Stimulated activated CD8-positive, alpha-beta memory T cell treated with anti-CD3 and anti-CD28 coated beads, Interleukin-15, amount 100 ng/mL, for 1 hour (primary cell): ENCODE results near the gene TAS1R3.

Experiments used
- DNase-seq: peaks from one replicate; pipeline ENCODE4 v3.0.0-alpha.2; 2020; ENCODE audit warnings: low read depth

The TAS1R3 gene

DNA sequence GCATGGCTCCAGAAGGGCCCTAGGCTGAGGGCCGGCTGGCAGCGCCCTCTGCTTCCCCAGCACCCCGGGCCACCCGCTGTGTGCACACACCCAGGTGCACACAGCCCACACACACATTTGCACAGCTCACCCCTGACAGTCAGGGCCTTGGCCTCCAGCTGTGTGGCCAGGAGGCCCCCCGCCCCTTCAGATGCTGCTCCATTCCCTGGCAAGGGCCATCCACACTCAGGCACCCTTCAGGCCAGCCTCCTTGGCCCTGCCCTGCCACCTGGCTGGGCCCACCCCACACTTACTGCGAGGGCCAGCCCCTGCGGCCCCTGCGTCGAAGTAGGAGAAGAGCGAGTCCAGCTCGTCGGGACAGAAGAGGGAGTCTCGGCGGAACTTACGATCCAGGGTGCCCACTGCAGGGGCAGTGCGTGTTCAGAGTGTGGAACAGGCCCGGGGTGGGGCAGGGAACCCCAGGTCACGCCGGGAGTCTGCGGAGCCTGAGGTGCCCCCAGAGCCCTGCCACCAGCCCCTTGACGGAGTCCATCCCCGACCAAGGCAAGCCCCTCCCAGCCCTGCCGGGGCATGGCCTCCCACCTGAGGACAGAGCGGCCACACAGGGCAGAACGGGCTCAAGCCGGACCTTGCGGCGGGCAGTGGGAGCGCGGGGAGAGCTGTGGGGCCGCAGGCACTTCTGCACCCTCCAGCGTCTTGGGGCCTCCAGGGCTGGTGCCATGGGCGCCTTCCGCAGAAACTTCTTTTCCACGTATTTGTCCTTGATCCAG is 35.7 kb upstream of the TAS1R3 start:
- no peak for DNase-seq

DNA sequence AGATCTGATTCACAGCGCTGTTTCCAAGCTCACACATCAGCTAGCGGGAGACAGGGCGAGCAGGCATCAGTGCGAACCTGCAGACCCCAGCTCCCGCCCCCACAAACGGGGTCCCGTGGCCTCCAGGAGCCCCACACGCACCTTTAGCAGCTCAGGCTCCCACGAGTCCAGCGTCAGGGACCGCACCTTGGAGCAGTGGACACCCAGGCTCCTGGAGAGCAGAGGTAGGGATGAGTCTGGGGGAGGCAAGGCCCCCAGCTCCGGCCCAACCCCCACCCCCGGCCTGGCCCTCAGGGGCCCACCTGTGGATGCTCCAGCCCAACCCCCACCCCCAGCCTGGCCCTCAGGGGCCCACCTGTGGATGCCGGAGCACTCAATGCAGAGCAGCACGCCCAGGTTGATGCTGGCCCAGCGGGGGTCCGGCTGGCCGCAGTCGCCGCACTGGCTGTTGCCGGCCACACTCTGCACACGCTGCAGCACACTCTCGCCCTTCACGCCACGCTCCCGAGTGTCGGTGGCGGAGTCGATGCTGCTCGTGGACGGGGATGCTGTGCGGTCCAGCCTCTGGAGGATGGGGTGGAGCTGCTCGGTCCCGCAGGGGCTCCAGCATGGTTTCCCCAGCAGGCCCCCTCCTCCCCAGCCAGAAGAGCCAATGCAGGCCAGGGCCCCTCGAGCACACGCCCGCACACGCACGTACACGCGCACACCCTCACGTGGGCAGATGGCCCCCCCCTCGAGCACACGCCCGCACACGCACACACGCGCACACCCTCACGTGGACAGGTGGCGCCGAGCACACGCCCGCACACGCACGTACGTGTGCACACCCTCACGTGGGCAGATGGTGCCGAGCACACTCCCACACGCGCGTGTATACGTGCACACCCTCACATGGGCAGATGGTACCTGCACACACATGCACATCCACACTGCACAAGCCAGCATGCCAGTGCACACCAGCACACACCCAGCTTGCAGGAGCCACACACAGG is 34.7 kb upstream of the TAS1R3 start:
- no peak for DNase-seq

DNA sequence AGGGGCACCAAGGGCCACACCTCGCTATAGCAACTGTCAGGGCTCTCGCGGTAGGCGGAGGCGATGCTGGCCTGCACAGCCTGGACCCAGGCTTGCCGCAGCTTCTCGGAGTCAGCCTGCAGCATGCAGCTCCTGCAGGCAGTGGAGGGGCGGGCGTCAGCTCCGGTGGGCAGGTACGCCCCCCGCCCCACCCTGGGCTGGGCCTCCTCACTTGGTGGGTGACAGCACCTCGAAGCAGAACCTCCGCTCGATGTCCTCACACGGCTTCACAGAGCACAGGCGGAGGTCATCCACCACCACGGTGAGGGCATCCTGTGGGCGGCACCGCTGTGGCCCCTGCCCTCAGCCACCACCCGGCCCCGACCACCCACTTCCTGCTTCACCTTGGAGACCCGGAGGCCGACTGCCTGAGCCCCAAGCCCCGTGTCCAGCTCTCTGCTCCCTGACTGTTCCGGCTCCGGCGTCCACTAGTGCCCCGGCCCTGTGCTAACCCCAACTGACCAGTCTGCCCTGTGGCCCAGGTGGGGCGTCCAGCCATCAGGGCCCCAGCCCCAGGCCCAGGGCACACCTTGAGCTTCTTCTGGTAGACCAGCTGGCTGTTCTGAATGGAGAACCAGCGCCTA is 33.2 kb upstream of the TAS1R3 start:
- no peak for DNase-seq

DNA sequence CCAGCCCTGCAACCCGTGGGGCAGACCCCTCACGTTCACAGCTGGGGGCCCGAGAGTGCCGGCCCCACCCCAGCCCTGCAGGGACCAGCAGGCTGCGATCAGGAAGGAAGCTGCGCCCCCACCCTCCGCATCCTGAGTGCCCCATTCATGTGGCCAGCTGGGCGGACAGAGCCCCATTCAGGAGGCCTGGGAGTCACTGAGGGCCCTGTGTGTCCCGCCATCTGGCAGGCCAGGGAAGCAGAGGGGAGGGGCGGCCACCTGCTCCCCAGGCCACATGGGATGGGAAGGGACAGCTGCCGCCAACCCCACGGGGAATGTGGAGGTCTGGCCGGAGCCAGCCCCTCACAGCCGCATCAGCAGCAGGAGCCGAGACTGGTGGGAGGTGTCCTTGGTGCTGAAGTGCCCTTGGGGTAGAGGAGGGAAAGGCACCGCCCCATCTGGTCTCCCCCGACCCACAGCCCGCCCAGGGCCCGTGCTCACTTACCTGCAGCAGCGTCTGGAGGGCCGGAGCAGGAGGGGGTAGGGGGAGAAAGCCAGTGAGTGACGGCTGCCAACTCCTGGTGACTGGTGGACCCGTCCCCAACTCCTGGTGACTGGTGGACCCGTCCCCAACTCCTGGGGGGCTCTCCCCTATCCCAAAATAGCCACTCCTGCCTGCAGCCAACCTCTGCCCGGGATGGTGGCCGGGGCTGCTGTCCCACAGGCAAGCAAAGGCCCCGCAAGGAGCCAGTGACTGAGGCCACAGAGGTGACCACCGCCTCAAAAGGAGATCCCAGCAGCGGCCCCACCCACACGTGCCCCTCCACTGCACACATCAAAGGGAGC is 32.0 kb upstream of the TAS1R3 start:
- DNase-seq, result no peak

DNA sequence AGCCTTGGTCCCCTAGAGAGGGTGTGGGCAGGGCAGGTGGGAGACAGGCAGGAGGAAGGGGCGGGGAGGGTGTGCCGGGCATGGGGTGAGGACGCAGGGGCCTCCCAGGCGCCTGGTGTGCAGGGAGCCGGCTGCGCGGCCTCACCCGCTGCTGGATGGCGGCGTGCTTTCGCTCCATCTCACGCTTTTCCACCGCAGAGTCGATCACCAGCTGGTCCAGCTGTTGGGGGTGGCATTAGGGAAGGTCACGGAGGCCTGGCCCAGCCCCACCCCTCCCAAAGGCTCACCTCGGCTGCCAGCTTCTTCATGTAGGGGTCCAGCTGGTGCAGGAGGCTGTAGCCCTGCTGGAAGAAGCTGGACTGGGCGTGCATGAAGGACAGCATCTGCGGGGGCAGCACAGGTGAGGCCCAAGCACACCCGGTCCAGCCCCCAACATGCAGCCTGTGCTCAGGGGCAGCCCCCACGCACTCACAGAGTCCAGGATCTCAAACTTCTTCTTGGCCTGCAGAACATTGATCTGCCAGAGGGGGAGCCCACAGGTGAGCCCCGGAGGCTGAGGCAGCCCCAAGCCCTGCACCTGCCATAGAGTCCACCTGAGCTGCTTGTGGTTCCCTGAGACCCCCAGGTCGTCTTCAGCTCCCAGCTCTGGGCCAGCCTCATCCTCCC is 31.3 kb upstream of the TAS1R3 start:
- no peak for DNase-seq

DNA sequence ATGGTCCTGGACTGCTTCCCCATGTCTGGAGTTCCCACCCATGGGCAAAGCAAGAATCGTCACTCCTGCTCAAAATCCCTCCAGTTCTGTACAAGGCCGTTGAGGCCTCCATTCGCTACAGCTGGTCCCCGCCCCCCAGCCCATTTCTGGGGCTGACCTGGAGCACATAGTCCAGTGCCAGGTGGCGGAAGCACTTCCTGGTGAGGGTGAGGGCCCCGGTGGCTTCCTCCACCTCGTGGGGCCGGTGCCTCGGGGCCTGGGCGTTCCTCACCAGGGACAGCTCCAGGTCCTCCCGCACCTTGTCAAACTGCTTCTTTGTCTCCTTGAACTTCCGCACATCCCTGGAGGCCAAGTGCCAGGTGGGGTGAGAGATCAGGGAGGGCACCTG is 30.7 kb upstream of the TAS1R3 start:
- no peak for DNase-seq

DNA sequence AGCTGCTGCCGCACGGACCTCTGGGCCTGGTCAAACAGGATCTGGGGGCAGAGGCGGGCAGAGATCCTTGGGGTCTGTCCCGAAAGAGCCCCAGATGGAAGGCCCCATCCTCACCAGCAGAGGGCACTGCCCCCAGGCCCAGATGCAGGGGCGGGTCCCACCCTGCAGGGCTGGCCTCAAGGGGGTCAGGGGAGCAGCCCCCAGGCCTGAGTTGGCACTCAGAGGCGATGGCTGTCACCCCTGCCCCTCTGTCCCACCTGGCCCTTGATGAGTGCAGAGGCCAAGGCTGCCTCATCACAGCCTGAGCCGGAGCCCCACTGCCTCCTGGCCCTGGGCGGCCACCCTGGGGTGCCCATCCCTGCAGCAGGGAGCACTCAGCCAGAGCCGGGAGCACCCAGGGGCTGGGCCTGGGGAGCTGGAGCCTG is 29.1 kb upstream of the TAS1R3 start:
- no peak for DNase-seq

DNA sequence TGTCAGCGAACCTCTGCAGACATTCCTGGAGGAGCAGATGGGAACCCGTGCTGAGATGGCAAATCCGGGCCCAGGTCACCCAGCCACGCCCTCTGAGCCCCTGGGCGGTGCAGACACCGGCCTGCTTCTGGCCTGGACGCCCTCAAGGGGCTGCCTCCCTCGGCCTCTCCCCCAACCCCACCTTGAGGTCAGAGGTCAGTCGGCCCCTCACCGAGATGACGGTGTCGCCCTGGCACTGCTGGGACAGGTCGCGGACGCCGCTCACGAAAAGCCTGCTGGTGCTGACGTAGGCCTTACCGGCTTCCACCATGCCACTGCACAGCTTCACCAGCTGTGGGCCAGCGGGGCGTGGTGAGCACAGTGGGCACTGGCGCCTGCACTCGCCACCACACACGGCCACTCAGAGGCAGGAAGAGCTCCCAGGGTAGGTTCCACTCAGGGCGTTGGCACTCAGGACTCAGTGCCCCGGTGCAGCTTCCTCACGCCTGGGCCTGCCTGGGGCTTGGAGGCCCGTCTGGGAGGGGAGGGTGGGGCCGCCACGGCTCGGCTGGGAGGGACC is 28.1 kb upstream of the TAS1R3 start:
- no peak for DNase-seq

DNA sequence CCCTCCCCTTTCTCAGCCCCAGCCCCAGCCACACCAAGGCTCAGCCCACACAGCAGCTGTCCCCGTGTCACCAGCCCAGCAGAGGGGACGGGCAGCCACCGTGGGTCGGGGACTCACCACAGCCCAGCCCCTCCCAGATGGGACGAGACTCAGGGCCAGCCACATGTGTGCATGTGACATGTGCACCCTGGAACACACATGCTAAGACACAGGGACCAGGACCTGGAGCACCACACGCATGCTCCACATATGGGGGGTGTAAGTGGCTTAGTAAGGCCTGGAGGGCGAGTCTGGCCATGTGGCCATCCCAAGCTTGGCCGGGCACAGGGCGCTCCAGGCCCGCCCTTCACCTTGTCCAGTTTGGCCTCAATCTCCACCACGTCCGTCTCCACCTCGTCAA is 27.3 kb upstream of the TAS1R3 start:
- DNase-seq, result no peak

DNA sequence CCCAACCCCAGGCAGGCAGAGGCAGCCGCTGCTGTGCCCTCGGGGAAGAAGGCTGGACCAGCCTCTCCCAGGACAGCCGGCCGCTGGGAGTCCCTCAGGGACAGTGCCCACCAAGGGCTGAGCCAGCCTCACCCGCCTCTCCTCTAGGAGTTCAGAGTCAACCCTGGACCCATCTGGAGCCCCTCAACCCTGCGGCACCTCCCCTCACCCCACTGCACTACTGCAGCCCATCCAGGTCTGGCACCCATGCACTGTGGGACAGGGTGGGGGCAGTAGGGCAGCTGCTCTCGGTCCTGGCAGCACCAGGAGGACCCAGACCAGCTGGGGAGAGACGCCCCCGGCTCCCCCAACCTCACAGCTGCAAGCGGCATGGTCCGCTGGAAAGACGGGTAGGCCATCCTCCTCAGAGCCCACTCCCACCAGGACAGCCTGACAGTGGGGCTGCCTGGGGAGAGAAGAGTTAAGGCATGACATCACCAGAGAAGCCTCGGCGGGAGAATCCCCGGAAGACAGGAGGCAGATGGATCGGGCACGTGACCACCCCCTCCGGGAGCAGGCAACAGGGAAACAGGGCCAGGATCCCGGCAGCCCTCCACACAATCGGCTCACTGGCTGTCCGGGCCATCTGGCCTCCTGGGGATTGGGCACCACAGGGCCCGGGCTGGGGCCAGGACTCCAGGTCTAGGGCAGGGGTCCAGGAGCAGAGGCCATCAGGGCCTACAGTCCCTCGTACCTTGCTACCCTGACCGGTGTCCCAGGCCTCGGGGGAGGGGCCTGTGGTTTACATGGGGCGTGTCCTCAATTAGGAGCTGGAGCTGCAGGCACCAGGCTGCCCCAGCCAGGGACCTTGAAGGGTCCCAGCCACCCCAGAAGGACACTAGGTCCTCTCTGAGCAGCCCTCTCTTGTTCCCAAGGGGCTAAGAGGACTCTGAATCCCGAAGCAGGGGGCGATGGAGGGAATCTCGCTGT is 26.5 kb upstream of the TAS1R3 start:
- DNase-seq, result no peak

DNA sequence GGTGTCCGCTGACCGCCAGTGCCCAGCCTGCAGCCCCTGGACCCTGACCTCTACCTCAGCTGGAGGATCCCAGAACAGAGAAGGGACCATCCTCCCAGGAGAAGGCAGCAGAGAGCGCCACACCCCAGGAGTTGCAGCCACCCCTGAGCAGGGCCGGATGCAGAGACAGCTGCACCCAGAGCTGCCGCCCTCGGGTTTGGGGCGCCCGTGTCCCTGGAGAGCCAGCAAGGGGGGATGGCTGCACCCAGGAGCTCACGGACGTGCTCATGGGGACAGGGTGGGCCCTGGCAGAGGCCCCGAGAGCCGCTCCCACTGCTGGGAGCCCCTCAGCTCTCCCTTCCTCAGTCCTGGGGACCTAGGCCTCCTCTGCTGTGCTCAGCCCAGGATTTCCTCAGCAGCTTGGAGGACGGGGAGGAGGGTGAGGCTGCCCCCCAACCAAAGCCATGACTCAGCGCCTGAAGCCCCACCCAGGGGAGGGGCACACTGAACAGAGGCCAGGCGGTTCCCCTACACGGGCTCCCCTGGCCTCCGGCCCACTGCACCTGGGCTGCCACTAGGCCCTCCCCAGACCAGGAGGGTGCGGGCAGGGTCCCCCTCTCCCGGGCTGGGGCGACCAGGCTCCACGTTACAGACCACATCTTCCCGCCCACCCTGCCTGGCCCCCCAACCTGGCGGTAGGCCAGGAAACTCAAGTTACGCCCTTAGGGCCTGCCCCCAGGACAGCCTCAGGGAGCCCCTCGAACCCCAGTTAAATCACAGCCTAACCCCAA is 25.6 kb upstream of the TAS1R3 start:
- DNase-seq, result peak; percentile 59

DNA sequence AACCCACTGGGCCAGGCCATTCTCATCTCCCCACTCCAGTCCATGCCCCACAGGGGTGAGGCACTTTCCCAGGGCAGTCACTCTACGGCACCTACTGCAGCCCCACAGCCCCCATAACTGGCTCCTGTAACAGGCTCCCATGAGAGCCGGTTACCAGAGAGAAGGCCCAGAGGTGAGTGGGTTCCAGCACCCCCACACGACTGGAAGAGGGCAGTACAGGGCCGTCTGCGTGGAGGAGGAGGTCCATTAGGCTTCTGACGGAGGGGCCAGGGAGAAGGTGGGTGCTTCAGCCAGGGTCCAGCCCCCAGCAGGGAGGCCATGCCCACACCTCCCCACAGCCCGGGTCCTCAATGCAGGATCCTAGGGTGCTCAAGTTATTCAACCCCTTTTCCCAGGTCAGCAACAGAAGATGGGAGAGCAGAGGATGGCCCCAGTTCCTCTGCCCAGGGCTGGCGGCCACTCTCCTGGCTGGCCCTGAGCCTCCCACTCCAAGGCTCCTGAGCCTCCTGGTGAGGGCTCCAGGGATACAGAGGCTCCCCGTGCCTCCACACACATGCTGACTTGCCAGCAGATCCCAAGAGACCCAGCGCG is 24.9 kb upstream of the TAS1R3 start:
- no peak for DNase-seq

DNA sequence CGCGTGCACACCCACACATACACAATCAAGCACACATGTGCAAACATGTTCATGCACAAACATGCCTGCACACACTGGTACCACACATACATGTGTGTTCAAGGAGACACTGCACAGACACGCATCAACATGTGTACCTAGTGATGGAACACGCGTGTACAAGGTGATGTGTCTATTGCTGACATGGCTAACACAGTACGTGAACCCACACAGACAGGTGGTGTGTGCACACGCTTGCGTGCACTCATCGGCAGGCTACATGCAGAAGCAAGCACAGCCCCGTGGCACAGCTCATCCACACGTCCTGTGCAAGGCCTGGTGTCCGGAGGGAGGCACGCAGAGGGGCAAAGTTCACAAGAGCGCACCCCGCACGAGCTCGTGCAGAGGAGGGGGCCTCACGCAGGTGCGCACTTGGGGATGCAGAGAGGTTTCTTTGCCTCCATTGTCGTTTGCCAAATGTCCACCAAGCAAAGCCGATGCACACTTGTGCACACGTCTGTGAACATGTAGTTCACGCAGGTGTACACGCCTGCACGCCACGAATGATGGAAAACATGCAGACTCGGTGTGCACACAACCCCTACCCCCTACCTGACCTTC is 24.3 kb upstream of the TAS1R3 start:
- no peak for DNase-seq

DNA sequence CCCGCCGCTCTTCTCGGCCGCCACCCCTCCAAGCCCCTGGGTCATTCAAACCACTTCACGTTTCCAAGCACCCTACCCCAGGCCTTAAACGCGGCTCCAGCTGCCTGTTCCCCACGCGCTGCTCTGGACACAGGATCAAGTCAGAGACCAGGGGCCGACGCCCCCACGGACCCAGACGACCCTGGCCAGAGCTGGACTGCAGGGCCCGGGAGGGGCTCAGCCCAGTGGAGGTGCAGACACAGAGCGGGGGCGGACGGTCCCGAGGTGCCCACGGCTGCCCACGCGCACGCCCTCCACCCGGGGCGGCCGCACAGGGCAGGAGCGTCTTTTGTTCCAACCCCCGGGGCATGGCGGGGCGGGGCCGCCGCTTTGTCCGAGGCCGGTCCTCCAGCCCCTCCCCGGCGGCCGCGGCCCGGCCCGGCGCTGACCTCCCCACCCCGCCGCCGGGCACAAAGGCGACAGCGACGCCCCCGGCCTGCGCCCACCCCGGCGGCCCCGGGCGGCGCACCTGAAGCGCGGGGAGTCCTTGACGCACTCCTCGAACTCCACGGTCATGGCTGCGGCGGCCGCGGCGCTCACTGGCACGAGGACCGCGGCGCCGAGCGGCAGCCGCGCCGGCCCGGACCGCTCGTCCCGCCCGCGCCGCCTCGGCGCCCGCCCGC is 23.7 kb upstream of the TAS1R3 start:
- no peak for DNase-seq

DNA sequence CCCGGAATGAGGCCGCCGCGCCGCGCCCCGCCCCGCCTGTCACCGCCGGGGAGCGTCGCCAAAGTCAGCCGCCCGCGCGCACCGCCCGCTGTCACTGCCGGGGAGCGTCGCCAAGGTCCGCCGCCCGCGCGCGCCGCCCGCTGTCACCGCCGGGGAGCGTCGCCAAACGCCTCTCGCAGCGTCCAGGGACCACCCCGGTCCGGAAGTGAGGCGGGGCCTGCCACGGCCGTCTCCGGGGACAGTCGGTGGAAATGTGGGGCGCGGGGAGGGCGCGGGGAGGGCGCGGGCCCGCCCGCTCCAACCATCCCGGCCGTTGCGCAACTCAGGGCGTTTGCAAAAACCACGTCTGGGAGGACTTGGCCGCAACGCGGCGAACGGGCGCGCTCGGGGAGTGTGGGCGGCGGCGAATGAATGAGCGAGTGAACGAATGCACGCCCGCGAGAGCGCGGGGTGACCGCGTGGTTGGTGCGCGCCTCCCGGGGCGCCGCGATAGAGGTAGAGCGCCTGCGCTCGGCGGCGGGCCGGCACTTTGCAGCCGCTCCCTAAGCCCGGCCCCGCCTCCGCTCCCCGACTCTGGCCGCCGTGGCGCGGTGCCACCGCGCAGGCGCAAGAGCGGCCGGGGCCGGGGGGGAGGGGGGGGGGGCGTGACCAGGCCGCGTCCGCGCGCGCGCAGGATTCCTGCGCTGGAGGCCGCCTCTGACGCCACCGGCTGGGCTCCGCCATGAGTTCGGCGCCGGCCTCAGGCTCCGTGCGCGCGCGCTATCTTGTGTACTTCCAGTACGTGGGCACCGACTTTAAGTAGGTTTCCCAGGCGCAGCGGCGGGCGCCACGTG is 22.9 kb upstream of the TAS1R3 start, which contains the start of the genes ACAP3 and PUSL1:
Gene ACAP3, minus strand, starts transcription at position 8 of the 833 bp plus-strand sequence. CDS start 115 bp downstream, outside the sequence.
Gene PUSL1, plus strand, starts transcription at position 675 of the 833 bp plus-strand sequence. Its CDS starts 47 bp downstream, at position 722.
- peak; percentile 62 for DNase-seq

DNA sequence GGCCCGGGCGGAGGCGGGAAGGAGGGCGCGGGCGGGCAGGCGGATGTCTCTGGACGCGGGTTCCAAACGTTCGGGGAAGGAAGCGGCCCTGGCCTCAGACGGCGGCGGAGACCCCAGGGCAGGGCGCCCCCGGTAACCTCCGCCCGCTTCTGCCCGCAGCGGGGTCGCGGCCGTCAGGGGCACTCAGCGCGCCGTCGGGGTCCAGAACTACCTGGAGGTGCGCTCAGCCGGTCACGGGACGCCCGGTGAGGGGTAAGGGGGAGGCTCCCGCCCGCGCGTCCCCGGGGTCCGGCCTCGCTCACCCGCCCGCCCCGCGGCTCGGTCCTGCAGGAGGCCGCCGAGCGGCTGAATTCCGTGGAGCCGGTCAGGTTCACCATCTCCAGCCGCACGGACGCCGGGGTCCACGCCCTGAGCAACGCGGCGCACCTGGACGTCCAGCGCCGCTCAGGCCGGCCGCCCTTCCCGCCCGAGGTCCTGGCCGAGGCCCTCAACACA is 22.3 kb upstream of the TAS1R3 start:
- DNase-seq, result no peak
